ENCODE data around the gene CD1D. TPM values are rescaled to one million over a fixed set of nuclear protein-coding genes. Genes with fewer than 3 reads are reported as not detected.
"Not testable (repeated sequence)": the region's sequence is repeated elsewhere in the genome, so short reads cannot be mapped to it uniquely, and the experiment has no call there.

CD1D gene
- total RNA-seq, 1 experiment from 2014 or later, result 7.2 TPM

- Histone ChIP-seq H3K79me2 (ENCODE audit: low read length) (no peaks in the 10 kb centered on the region), H3K9me2 (replicated peaks; ENCODE audit: insufficient read depth, low read length) (no peaks in the 10 kb centered on the region), H2AFZ (ENCODE audit: low read length) (no peak overlapping the region), H3K4me2 (ENCODE audit: low read depth, low read length, poor library complexity, severe bottlenecking) (no peak overlapping the region), H3K9me3 (ENCODE audit: low read length) (no peaks in the 10 kb centered on the region), H3K4me1 (ENCODE audit: low read length) (no peaks in the 10 kb centered on the region), H3K27me3 (ENCODE audit: low read length) (no peaks in the 10 kb centered on the region), H3K4me3 (ENCODE audit: low read length) (no peak overlapping the region), H4K20me1 (ENCODE audit: insufficient read depth, low read depth, low read length) (no peaks in the 10 kb centered on the region), H3K9ac (ENCODE audit: low read length) (no peak overlapping the region), H3K27ac (ENCODE audit: low read length) (no peak overlapping the region), H3K36me3 (ENCODE audit: insufficient read depth, low read length) (no peaks in the 10 kb centered on the region)
- DNase-seq, result no peak
Observed at GRCh38 chr1:158196461-158196860, 15.8 kb downstream of the CD1D start.

- no peak overlapping the region for H3K27ac ChIP-seq (ENCODE audit: low read length)
- no peak overlapping the region for H3K4me2 ChIP-seq (ENCODE audit: low read depth, low read length, poor library complexity, severe bottlenecking)
- DNase-seq, result no peak
- no peak overlapping the region for H3K4me3 ChIP-seq (ENCODE audit: low read length)
- H3K9ac ChIP-seq (ENCODE audit: low read length), result no peak overlapping the region
- no peak overlapping the region for H2AFZ ChIP-seq (ENCODE audit: low read length)
- H3K79me2 ChIP-seq (ENCODE audit: low read length), result no peaks in the 10 kb centered on the region
- H3K4me1 ChIP-seq (ENCODE audit: low read length), result peaks cover 11% of the 10 kb centered on the region
- no peaks in the 10 kb centered on the region for H3K36me3 ChIP-seq (ENCODE audit: insufficient read depth, low read length)
- H4K20me1 ChIP-seq (ENCODE audit: insufficient read depth, low read depth, low read length), result no peaks in the 10 kb centered on the region
- no peaks in the 10 kb centered on the region for H3K9me3 ChIP-seq (ENCODE audit: low read length)
- no peaks in the 10 kb centered on the region for H3K27me3 ChIP-seq (ENCODE audit: low read length)
- H3K9me2 ChIP-seq (replicated peaks; ENCODE audit: insufficient read depth, low read length), result no peaks in the 10 kb centered on the region
Observed at GRCh38 chr1:158199849-158200248, 19.2 kb downstream of the CD1D start.

- Histone ChIP-seq H3K9me3 (ENCODE audit: low read length) (no peaks in the 10 kb centered on the region), H3K4me1 (ENCODE audit: low read length) (peaks cover 11% of the 10 kb centered on the region), H2AFZ (ENCODE audit: low read length) (no peak overlapping the region), H3K4me2 (ENCODE audit: low read depth, low read length, poor library complexity, severe bottlenecking) (no peak overlapping the region), H4K20me1 (ENCODE audit: insufficient read depth, low read depth, low read length) (no peaks in the 10 kb centered on the region), H3K27me3 (ENCODE audit: low read length) (no peaks in the 10 kb centered on the region), H3K79me2 (ENCODE audit: low read length) (no peaks in the 10 kb centered on the region), H3K9me2 (replicated peaks; ENCODE audit: insufficient read depth, low read length) (no peaks in the 10 kb centered on the region), H3K4me3 (ENCODE audit: low read length) (no peak overlapping the region), H3K36me3 (ENCODE audit: insufficient read depth, low read length) (no peaks in the 10 kb centered on the region), H3K27ac (ENCODE audit: low read length) (no peak overlapping the region), H3K9ac (ENCODE audit: low read length) (no peak overlapping the region)
- DNase-seq, result no peak
Observed at GRCh38 chr1:158200527-158200926, 19.8 kb downstream of the CD1D start.

- no peaks in the 10 kb centered on the region for H3K9me2 ChIP-seq (replicated peaks; ENCODE audit: insufficient read depth, low read length)
Observed at GRCh38 chr1:158203693-158204457, 23.2 kb downstream of the CD1D start.

GRCh38 chr1:158204458-158204827 lies 23.7 kb downstream of the CD1D start:
- Histone ChIP-seq H3K79me2 (ENCODE audit: low read length) (no peaks in the 10 kb centered on the region), H2AFZ (ENCODE audit: low read length) (peak overlapping the region; percentile 39; the same call in 1 of the 2 replicates), H3K4me3 (ENCODE audit: low read length) (no peak overlapping the region), H3K27me3 (ENCODE audit: low read length) (no peaks in the 10 kb centered on the region), H3K27ac (ENCODE audit: low read length) (no peak overlapping the region), H3K9me2 (replicated peaks; ENCODE audit: insufficient read depth, low read length) (no peaks in the 10 kb centered on the region), H3K9ac (ENCODE audit: low read length) (no peak overlapping the region), H3K4me2 (ENCODE audit: low read depth, low read length, poor library complexity, severe bottlenecking) (peak overlapping the region; percentile 2), H3K36me3 (ENCODE audit: insufficient read depth, low read length) (no peaks in the 10 kb centered on the region), H3K9me3 (ENCODE audit: low read length) (no peaks in the 10 kb centered on the region), H4K20me1 (ENCODE audit: insufficient read depth, low read depth, low read length) (no peaks in the 10 kb centered on the region), H3K4me1 (ENCODE audit: low read length) (peaks cover 11% of the 10 kb centered on the region)
- no peak for DNase-seq

More at GRCh38 chr1:158203693-158204457, 23.2 kb downstream of the CD1D start:
- no peaks in the 10 kb centered on the region for H3K27me3 ChIP-seq (ENCODE audit: low read length)
- no peaks in the 10 kb centered on the region for H4K20me1 ChIP-seq (ENCODE audit: insufficient read depth, low read depth, low read length)
- peak; percentile 78 for DNase-seq
- peaks cover 11% of the 10 kb centered on the region for H3K4me1 ChIP-seq (ENCODE audit: low read length)
- H3K79me2 ChIP-seq (ENCODE audit: low read length), result no peaks in the 10 kb centered on the region
- peak overlapping the region; percentile 58; the same call in 1 of the 2 replicates for H2AFZ ChIP-seq (ENCODE audit: low read length)
- no peak overlapping the region for H3K27ac ChIP-seq (ENCODE audit: low read length)
- 0 out of 2 replicates have a peak overlapping the region, but pooled peaks have one; percentile 10 for H3K9ac ChIP-seq (ENCODE audit: low read length)
- no peaks in the 10 kb centered on the region for H3K36me3 ChIP-seq (ENCODE audit: insufficient read depth, low read length)
- H3K4me3 ChIP-seq (ENCODE audit: low read length), result no peak overlapping the region
- H3K9me3 ChIP-seq (ENCODE audit: low read length), result no peaks in the 10 kb centered on the region
- H3K4me2 ChIP-seq (ENCODE audit: low read depth, low read length, poor library complexity, severe bottlenecking), result peak overlapping the region; percentile 50

GRCh38 chr1:158208586-158209116 lies 28.0 kb downstream of the CD1D start:
- Histone ChIP-seq H3K9me3 (ENCODE audit: low read length) (no peaks in the 10 kb centered on the region), H3K4me1 (ENCODE audit: low read length) (peaks cover 6% of the 10 kb centered on the region)

GRCh38 chr1:158212320-158212719 lies 31.6 kb downstream of the CD1D start:
- H3K4me2 ChIP-seq (ENCODE audit: low read depth, low read length, poor library complexity, severe bottlenecking), result no peak overlapping the region
- H3K9me2 ChIP-seq (replicated peaks; ENCODE audit: insufficient read depth, low read length), result no peaks in the 10 kb centered on the region
- H3K27ac ChIP-seq (ENCODE audit: low read length), result no peak overlapping the region
- no peak overlapping the region for H3K4me3 ChIP-seq (ENCODE audit: low read length)
- H3K27me3 ChIP-seq (ENCODE audit: low read length), result no peaks in the 10 kb centered on the region
- no peaks in the 10 kb centered on the region for H3K4me1 ChIP-seq (ENCODE audit: low read length)
- no peaks in the 10 kb centered on the region for H3K79me2 ChIP-seq (ENCODE audit: low read length)
- no peak overlapping the region for H2AFZ ChIP-seq (ENCODE audit: low read length)
- no peak for DNase-seq
- H3K9ac ChIP-seq (ENCODE audit: low read length), result no peak overlapping the region
- no peaks in the 10 kb centered on the region for H3K36me3 ChIP-seq (ENCODE audit: insufficient read depth, low read length)
- H3K9me3 ChIP-seq (ENCODE audit: low read length), result no peaks in the 10 kb centered on the region
- no peaks in the 10 kb centered on the region for H4K20me1 ChIP-seq (ENCODE audit: insufficient read depth, low read depth, low read length)

More at GRCh38 chr1:158208586-158209116, 28.0 kb downstream of the CD1D start:
- H3K9ac ChIP-seq (ENCODE audit: low read length), result no peak overlapping the region
- no peaks in the 10 kb centered on the region for H4K20me1 ChIP-seq (ENCODE audit: insufficient read depth, low read depth, low read length)
- H3K79me2 ChIP-seq (ENCODE audit: low read length), result no peaks in the 10 kb centered on the region
- H3K27ac ChIP-seq (ENCODE audit: low read length), result no peak overlapping the region
- no peak overlapping the region for H3K4me3 ChIP-seq (ENCODE audit: low read length)
- H3K4me2 ChIP-seq (ENCODE audit: low read depth, low read length, poor library complexity, severe bottlenecking), result no peak overlapping the region
- no peak for DNase-seq
- no peaks in the 10 kb centered on the region for H3K36me3 ChIP-seq (ENCODE audit: insufficient read depth, low read length)
- no peak overlapping the region for H2AFZ ChIP-seq (ENCODE audit: low read length)
- no peaks in the 10 kb centered on the region for H3K27me3 ChIP-seq (ENCODE audit: low read length)
- no peaks in the 10 kb centered on the region for H3K9me2 ChIP-seq (replicated peaks; ENCODE audit: insufficient read depth, low read length)

GRCh38 chr1:158223445-158223844 lies 42.8 kb downstream of the CD1D start:
- H3K79me2 ChIP-seq (ENCODE audit: low read length); DNase-seq; H3K9ac ChIP-seq (ENCODE audit: low read length); H3K4me3 ChIP-seq (ENCODE audit: low read length); H3K36me3 ChIP-seq (ENCODE audit: insufficient read depth, low read length); H3K4me2 ChIP-seq (ENCODE audit: low read depth, low read length, poor library complexity, severe bottlenecking); H3K9me3 ChIP-seq (ENCODE audit: low read length); H2AFZ ChIP-seq (ENCODE audit: low read length); H3K4me1 ChIP-seq (ENCODE audit: low read length); H4K20me1 ChIP-seq (ENCODE audit: insufficient read depth, low read depth, low read length); H3K27ac ChIP-seq (ENCODE audit: low read length); H3K27me3 ChIP-seq (ENCODE audit: low read length); H3K9me2 ChIP-seq (replicated peaks; ENCODE audit: insufficient read depth, low read length): not testable (repeated sequence)
